Ishikawa (cell line): ENCODE measurements around the gene BACH2.
A peak's percentile ranks its signal among the peaks of the same experiment; 100 is the strongest.

ENCODE experiments used
- CEBPB ChIP-seq: IDR thresholded peaks from 2 replicates; pipeline ENCODE4 v1.6.1; 2012
- CREB1 ChIP-seq: IDR thresholded peaks from 2 replicates; pipeline ENCODE4 v1.6.1; 2012; ENCODE audit warnings: low read depth
- EGR1 ChIP-seq: IDR thresholded peaks from 2 replicates; pipeline ENCODE4 v1.6.1; 2012
- EP300 ChIP-seq: IDR thresholded peaks from 2 replicates; pipeline ENCODE4 v1.6.1; 2012; ENCODE audit warnings: borderline replicate concordance
- FOXM1 ChIP-seq: IDR thresholded peaks from 2 replicates; pipeline ENCODE4 v1.6.1; 2012; ENCODE audit warnings: low read depth, borderline replicate concordance
- NFIC ChIP-seq: IDR thresholded peaks from 2 replicates; pipeline ENCODE4 v1.6.1; 2012
- RAD21 ChIP-seq: IDR thresholded peaks from 2 replicates; pipeline ENCODE4 v1.6.1; 2012; ENCODE audit warnings: low read depth
- TAF1 ChIP-seq: IDR thresholded peaks from 2 replicates; pipeline ENCODE4 v1.6.1; 2012; ENCODE audit warnings: low read depth, mild to moderate bottlenecking
- TCF12 ChIP-seq: IDR thresholded peaks from 2 replicates; pipeline ENCODE4 v1.6.1; 2012; ENCODE audit warnings: low read depth
- TEAD4 ChIP-seq: IDR thresholded peaks from 2 replicates; pipeline ENCODE4 v1.6.1; 2012
- TF ChIP-seq, protein P1 (sequence below): IDR thresholded peaks from 2 replicates; pipeline ENCODE4 v1.6.1; 2012; ENCODE audit warnings: low read depth, mild to moderate bottlenecking
- TF ChIP-seq, protein P2 (sequence below): IDR thresholded peaks from 2 replicates; pipeline ENCODE4 v1.6.1; 2012

DNA sequence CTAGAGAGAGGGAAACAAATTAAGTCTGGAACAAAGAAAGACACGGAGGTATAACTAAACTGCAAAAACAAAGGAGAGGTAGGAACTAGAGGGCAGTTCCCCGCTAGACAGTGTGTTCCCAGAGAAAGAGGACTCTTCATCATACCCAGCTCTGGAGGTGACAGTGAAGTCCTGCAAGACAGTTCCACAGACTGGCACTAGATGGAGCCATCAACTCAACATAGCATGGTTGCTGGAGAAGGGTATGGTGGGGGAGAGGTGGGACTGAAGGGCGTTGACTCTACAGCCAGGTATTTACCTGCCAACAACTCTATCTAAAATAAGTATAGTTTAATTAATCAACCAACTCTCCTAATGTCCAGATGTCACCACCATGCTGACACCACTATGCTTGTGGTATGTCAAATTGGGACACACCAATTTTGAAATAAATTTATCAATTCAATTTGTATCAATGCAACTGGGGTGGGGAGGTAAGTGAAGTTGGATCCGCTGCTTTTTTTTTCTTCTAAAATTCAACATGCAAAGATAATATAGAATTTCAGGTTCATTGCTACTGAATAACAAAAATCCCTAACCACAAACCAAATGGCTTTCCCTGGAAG is 9.7 kb downstream of the BACH2 start:
- TF ChIP-seq TEAD4, result no peak
- no peak for TF ChIP-seq TAF1
- TF ChIP-seq, protein P1, sequence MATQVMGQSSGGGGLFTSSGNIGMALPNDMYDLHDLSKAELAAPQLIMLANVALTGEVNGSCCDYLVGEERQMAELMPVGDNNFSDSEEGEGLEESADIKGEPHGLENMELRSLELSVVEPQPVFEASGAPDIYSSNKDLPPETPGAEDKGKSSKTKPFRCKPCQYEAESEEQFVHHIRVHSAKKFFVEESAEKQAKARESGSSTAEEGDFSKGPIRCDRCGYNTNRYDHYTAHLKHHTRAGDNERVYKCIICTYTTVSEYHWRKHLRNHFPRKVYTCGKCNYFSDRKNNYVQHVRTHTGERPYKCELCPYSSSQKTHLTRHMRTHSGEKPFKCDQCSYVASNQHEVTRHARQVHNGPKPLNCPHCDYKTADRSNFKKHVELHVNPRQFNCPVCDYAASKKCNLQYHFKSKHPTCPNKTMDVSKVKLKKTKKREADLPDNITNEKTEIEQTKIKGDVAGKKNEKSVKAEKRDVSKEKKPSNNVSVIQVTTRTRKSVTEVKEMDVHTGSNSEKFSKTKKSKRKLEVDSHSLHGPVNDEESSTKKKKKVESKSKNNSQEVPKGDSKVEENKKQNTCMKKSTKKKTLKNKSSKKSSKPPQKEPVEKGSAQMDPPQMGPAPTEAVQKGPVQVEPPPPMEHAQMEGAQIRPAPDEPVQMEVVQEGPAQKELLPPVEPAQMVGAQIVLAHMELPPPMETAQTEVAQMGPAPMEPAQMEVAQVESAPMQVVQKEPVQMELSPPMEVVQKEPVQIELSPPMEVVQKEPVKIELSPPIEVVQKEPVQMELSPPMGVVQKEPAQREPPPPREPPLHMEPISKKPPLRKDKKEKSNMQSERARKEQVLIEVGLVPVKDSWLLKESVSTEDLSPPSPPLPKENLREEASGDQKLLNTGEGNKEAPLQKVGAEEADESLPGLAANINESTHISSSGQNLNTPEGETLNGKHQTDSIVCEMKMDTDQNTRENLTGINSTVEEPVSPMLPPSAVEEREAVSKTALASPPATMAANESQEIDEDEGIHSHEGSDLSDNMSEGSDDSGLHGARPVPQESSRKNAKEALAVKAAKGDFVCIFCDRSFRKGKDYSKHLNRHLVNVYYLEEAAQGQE, result no peak
- TF ChIP-seq, protein P2, sequence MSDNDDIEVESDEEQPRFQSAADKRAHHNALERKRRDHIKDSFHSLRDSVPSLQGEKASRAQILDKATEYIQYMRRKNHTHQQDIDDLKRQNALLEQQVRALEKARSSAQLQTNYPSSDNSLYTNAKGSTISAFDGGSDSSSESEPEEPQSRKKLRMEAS, result no peak
- peak; percentile 83 for TF ChIP-seq RAD21
- TF ChIP-seq EP300, result no peak
- no peak for TF ChIP-seq FOXM1
- no peak for TF ChIP-seq EGR1
- TF ChIP-seq TCF12, result no peak
- no peak for TF ChIP-seq CREB1
- no peak for TF ChIP-seq NFIC
- TF ChIP-seq CEBPB, result no peak
